SK-N-SH treated with all-trans-retinoic acid at 6 μM for 48 hours (cell line): Measurements from ENCODE around the gene OCA2.

Experiments used
- BACH2 ChIP-seq: fragments of 250-450 bp; sonication (Bioruptor Pico); IDR thresholded peaks from 2 replicates; pipeline ENCODE4 v1.9.0; 2021; ENCODE audit warnings: mild to moderate bottlenecking, borderline replicate concordance
- ISL1 ChIP-seq: fragments of 250-450 bp; sonication (Bioruptor Pico); IDR thresholded peaks from 2 replicates; pipeline ENCODE4 v2.1.2; 2022; ENCODE audit warnings: mild to moderate bottlenecking, moderate library complexity
- OSR1 ChIP-seq: fragments of 250-450 bp; sonication (Bioruptor Pico); IDR thresholded peaks from 2 replicates; pipeline ENCODE4 v1.8.0; 2022; ENCODE audit warnings: moderate library complexity, mild to moderate bottlenecking, inconsistent platforms
- PATZ1 ChIP-seq: fragments of 250-450 bp; sonication (Bioruptor Pico); IDR thresholded peaks from 2 replicates; pipeline ENCODE4 v1.8.0; 2020; ENCODE audit warnings: mild to moderate bottlenecking, moderate library complexity, borderline replicate concordance
- PPARA ChIP-seq: fragments of 250-450 bp; sonication (Bioruptor Pico); IDR thresholded peaks from 2 replicates; pipeline ENCODE4 v1.5.0; 2020; ENCODE audit warnings: mild to moderate bottlenecking, borderline replicate concordance
- RARB ChIP-seq: fragments of 250-450 bp; sonication (Bioruptor Pico); IDR thresholded peaks from 2 replicates; pipeline ENCODE4 v1.8.0; 2021; ENCODE audit warnings: mild to moderate bottlenecking, moderate library complexity
- TCF4 ChIP-seq: fragments of 250-450 bp; sonication (Bioruptor Pico); IDR thresholded peaks from 2 replicates; pipeline ENCODE4 v1.8.0; 2021; ENCODE audit warnings: mild to moderate bottlenecking, moderate library complexity, borderline replicate concordance
- TOX ChIP-seq: fragments of 250-450 bp; sonication (Bioruptor Pico); IDR thresholded peaks from 2 replicates; pipeline ENCODE4 v1.8.0; 2021; ENCODE audit warnings: mild to moderate bottlenecking, moderate library complexity, borderline replicate concordance
- ZC3H10 ChIP-seq: fragments of 250-450 bp; sonication (Bioruptor Pico); IDR thresholded peaks from 2 replicates; pipeline ENCODE4 v1.5.1; 2021; ENCODE audit warnings: mild to moderate bottlenecking, moderate library complexity
- ZFP3 ChIP-seq: fragments of 250-450 bp; sonication (Bioruptor Pico); IDR thresholded peaks from 2 replicates; pipeline ENCODE4 v1.5.0; 2020; ENCODE audit warnings: mild to moderate bottlenecking, moderate library complexity
- ZFP30 ChIP-seq: fragments of 450-650 bp; formaldehyde crosslinking; IDR thresholded peaks from 2 replicates; pipeline ENCODE4 v1.5.0; 2022; ENCODE audit warnings: mild to moderate bottlenecking, moderate library complexity
- ZNF565 ChIP-seq: fragments of 450-650 bp; formaldehyde crosslinking; conservative IDR thresholded peaks from 2 replicates; pipeline ENCODE4 v1.5.0; 2020; ENCODE audit warnings: low read depth, mild to moderate bottlenecking, moderate library complexity
- TF ChIP-seq, protein P1 (sequence below): fragments of 250-450 bp; sonication (Bioruptor Pico); IDR thresholded peaks from 2 replicates; pipeline ENCODE4 v1.5.1; 2021; ENCODE audit warnings: mild to moderate bottlenecking, moderate library complexity
- TF ChIP-seq, protein P2 (sequence below): fragments of 250-450 bp; sonication (Bioruptor Pico); IDR thresholded peaks from 2 replicates; pipeline ENCODE4 v1.5.1; 2020; ENCODE audit warnings: low read depth, mild to moderate bottlenecking, moderate library complexity

DNA sequence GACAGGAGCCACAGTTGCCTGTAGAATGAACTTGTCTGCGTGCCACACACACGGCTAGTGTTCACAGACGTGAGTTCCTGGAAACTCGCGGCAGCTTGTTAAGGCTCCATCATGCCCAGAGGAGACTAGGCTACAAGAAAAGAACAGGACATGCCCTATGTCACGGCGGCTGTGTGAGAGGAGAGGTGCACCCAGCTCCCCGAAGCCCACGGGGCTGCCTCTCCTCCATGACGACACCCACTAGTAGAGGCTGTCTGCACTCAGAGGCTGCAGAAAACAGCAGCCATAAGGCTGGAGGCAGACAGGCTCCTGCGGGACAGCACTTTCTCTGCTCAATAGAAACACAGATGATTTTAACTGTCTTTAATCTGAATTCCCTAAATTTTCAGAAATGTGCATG, 19.0 kb upstream of the OCA2 start:
- TF ChIP-seq PPARA (CRISPR knock-in tag), result no peak
- TF ChIP-seq RARB (CRISPR knock-in tag), result no peak
- TF ChIP-seq, protein P1, sequence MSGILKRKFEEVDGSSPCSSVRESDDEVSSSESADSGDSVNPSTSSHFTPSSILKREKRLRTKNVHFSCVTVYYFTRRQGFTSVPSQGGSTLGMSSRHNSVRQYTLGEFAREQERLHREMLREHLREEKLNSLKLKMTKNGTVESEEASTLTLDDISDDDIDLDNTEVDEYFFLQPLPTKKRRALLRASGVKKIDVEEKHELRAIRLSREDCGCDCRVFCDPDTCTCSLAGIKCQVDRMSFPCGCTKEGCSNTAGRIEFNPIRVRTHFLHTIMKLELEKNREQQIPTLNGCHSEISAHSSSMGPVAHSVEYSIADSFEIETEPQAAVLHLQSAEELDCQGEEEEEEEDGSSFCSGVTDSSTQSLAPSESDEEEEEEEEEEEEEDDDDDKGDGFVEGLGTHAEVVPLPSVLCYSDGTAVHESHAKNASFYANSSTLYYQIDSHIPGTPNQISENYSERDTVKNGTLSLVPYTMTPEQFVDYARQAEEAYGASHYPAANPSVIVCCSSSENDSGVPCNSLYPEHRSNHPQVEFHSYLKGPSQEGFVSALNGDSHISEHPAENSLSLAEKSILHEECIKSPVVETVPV, result no peak
- TF ChIP-seq PATZ1, result no peak
- no peak for TF ChIP-seq BACH2 (CRISPR knock-in tag)
- TF ChIP-seq ISL1 (CRISPR knock-in tag), result no peak
- no peak for TF ChIP-seq OSR1 (CRISPR knock-in tag)
- TF ChIP-seq ZNF565 (CRISPR knock-in tag), result no peak
- TF ChIP-seq ZFP3, result no peak
- no peak for TF ChIP-seq ZFP30 (CRISPR knock-in tag)
- no peak for TF ChIP-seq TOX (CRISPR knock-in tag)
- no peak for TF ChIP-seq TCF4 (CRISPR knock-in tag)
- TF ChIP-seq, protein P2, sequence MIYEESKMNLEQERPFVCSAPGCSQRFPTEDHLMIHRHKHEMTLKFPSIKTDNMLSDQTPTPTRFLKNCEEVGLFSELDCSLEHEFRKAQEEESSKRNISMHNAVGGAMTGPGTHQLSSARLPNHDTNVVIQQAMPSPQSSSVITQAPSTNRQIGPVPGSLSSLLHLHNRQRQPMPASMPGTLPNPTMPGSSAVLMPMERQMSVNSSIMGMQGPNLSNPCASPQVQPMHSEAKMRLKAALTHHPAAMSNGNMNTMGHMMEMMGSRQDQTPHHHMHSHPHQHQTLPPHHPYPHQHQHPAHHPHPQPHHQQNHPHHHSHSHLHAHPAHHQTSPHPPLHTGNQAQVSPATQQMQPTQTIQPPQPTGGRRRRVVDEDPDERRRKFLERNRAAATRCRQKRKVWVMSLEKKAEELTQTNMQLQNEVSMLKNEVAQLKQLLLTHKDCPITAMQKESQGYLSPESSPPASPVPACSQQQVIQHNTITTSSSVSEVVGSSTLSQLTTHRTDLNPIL (CRISPR knock-in tag), result no peak
- no peak for TF ChIP-seq ZC3H10 (CRISPR knock-in tag)
